GM18907 (cell line): Measurements from ENCODE around the gene ZNF333.

Experiments
- ATAC-seq: cut with Tn5 transposase; IDR thresholded peaks from one replicate; pipeline ENCODE4 v1.9.1; 2021; ENCODE audit warnings: mild to moderate bottlenecking, moderate library complexity; ENCODE audit not compliant: unreplicated experiment

The ZNF333 gene

GRCh38 chr19:14689598-14690503 is at the start of gene ZNF333:
ZNF333 (plus strand) TSS chr19:14690048; CDS start chr19:14693492, 3,444 bp downstream.
- ATAC-seq, result peak; percentile 85

DNA sequence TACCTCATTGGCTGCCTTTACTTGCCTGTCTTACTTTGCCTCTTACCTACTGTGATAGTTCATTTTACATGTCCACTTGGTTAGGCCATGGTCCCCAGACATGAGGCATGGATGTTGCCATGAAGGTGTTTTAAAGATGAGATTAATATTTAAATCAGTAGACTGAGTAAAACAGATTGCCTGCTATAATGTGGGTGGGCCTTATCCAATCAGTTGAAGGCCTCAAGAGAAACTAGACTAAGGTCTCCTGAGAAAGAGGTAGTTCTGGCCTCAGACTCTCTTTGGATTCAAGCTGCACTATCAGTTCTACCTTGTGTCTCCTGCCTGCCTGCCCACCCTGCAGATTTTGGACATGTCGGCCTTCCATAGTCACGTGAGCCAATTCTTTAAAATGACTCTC is 41.3 kb upstream of the ZNF333 start:
- no peak for ATAC-seq

DNA sequence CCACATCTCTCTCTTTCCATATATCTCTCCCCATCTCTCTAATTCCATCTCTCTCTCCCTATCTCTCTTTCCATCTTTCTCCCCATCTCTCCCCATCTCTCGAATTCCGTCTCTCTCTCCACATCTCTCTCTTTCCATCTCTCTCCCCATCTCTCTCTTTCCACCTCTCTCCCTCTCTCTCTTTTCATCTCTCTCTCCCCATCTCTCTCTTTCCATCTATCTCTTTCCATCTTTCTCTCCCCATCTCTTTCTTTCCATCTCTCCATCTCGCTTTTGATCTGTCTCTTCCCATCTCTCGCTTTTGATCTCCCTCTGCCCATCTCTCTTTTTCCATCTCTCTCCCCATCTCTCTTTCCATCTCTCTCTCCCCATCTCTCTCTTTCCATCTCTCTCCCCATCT is 40.8 kb upstream of the ZNF333 start:
- no peak for ATAC-seq

- no peak for ATAC-seq
Observed at GRCh38 chr19:14650161-14650560, 39.7 kb upstream of the ZNF333 start.

DNA sequence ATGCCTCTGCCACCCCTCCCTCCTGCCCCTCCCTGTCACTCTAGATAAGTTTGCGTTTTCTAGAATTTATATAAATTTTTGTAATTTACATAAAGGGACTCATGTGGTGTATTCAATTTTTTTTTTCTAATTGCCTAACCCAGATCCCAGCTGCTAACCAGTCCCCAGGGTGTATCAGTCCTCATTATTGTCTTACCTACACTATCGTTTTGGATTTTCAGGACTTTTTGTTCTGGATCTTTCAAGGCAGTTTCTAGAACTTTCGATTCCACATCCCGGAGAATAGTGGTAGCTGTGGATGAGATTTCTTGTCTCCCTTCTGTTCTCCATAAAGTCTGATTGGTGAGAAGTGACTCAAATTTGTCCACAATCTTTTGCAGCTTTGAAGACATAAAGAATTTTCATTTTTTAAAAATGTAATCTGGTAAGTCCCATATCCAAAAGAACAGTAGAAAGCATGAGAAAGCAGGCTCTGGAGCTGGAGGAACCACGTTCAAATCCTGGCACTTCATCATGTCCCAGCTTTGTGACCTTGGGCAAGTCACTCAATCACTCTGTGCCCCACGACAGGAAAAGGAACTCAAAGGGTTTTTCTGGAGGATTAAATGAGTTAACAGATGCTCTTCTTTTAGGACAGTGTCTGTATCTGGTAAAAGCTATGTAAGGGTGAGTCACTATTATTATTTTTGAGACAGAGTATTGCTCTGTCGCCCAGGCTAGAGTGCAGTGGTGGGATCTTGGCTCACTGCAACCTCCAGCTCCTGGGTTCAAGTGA is 34.9 kb upstream of the ZNF333 start:
- no peak for ATAC-seq

- ATAC-seq, result no peak
Observed at GRCh38 chr19:14655726-14656125, 34.1 kb upstream of the ZNF333 start.

GRCh38 chr19:14659874-14660489 is 29.9 kb upstream of the ZNF333 start:
- no peak for ATAC-seq

- no peak for ATAC-seq
Observed at GRCh38 chr19:14661372-14661924, 28.4 kb upstream of the ZNF333 start.

DNA sequence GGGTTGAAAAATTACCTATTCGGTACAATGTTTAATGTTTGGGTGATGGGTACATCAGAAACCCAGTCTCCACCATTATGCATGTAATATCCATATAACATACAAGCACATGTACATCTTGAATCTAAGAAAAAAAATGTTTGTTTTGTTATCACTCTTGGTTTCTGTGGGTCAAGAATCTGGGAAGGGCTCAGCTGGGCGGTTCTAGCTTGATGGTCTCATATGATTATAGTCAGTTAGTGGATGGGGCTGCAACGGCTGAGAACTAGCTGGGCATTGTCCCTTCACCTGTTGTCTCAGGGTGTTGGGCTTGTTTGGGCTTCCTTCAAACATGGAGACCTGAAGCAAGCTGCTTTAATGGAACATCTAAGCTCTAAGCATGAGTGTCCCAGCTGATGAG is 19.9 kb upstream of the ZNF333 start:
- no peak for ATAC-seq

DNA sequence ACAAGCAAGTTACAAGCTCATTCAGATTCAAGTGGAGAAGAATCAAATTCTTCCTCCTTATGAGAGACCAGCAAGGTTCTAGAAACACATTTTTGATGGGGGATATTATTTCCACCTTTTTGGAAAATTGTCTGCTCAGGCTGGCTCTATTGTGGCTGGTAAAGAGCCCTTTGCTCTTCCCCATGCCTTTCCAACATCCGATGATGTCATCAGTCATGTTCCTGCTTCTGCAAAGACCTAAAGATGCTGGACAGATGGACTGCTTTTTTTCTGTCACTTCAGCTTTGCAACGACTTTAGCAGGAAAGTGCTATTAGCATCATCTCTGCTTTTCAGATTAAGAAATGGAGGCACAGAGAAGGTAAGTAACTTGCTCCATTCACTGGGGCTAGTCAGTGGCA is 19.4 kb upstream of the ZNF333 start:
- ATAC-seq, result no peak

DNA sequence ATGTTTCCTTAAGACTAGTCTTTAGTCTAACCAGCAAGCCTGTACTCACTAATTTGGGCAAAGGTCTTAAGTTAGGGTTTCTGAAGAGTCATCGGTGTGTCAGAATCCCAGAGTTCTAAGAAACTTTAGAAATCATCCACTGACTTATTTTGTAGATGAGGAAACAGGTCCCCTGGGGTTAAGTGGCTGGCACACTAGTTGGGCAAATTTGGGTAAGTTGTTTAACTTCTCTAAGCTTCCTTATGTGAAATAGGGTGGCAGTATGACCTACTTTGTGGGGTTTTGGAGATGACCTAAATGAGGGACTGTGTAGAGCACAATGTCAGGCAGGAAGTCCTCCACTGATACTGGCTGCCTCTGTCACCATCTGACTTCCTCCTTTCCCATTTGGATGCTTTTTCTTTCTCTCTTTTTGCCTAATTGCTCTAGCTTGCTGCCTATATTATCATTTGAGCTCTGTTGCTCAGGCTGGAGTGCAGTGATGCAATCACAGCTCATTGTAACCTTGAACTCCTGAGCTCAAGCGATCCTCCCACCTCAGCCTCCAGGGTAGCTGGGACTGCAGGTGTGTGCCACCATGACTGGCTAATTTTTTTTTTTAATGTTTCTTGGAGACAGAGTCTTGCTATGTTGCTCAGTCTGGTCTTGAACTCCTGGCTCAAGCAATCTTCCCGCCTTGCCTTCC is 17.5 kb upstream of the ZNF333 start:
- ATAC-seq, result no peak

DNA sequence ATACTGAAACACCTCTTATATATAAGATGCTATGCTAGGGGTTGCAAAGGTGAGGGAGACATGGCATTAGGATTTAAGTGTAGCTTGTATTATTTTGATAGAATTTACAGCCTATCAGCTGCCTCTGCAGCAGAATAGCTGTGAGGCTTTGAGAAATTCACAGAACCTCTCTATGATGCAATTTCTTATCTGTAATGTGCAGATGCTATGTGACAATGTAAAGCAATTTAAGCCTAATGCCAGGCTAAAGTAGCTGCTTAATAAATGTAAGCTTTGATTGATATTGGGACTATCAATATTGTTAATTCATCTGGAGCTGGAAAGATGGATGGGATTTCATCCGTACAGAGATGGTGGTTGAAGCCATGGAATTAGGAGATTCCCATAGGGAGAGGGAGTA is 16.8 kb upstream of the ZNF333 start:
- no peak for ATAC-seq

- no peak for ATAC-seq
Observed at GRCh38 chr19:14674764-14675163, 15.1 kb upstream of the ZNF333 start, which contains the start of gene ADGRE3. ADGRE3 (minus strand) TSS chr19:14674844; CDS start chr19:14674770, 74 bp downstream.

DNA sequence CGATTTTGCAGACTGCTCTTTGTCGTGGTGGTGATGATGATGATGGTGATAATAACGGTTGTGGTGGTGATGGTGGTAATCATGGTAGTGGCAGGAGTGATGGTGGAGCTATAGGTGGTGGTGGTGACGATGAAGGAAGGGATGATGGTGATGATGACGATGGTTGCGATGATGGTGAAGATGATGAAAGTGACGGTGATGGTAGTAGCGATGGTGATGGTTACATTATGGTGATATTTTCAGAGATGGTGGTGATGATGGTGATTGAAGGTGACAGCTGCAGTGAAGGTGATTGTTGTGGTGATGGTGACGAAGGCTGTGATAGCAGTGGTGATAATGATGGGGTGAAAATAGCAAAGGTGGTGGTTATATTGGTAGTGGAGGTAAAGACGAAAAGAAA is 13.1 kb upstream of the ZNF333 start:
- no peak for ATAC-seq

DNA sequence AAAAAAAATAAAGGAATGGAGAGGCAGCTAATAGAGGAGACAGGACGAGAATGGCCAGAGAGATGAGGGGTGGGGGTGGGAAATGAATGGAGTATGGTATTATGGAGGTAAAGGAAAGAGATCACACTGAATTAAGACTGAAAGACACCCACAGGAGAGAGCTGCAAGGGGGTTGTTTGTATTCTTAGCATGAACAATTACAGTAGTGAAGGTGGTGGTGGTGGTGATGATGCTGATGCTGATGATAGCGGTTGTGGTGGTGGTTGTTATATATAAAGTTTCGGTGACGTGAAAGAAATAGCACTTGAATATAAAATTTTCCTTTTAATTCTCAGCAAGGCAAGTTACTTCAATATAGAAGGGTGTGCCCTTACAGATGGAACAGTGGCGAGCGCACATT is 12.4 kb upstream of the ZNF333 start:
- no peak for ATAC-seq

GRCh38 chr19:14678199-14678598 is 11.6 kb upstream of the ZNF333 start:
- no peak for ATAC-seq

GRCh38 chr19:14682084-14682483 is 7.8 kb upstream of the ZNF333 start:
- ATAC-seq, result no peak

DNA sequence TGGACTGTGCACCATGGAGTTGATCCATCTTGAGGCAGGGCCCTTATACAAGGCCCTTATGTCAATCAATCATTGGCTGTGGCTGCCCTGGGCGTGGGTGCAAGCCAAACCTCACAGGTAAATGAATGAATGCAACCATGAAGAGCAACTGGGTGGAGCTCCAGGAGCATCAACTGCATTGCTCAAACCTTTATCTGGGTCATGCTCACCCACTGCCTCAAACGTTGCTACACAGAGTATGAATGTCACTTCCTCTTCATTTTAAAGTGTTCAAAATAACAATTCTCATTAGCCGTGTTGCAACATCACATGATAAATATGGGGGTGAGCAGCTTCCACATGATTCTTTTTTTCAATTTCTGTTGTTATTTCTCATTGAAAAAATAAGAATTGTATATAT is 6.4 kb upstream of the ZNF333 start:
- ATAC-seq, result no peak

DNA sequence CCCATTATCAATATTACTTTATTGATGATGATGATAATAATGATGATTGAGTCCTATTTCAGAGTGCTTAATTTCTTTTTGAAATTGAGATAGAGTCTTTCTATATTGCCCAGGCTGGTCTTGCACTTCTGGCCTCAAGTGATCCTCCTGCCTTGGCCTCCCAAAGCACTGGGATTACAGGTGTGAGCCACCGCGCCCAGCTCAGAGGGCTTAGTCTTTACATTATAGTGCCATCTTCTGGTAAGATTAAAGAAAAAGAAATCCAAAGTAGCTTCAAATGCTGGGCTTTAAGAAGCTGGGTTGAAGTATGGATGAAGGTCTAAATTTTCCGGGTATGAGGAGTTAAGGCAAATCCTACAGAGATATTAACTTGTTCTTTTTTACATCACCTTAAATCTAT is 3.4 kb upstream of the ZNF333 start:
- no peak for ATAC-seq

GRCh38 chr19:14694641-14695266 is 4.9 kb downstream of the ZNF333 start:
- no peak for ATAC-seq
